CD4-positive, alpha-beta T cell treated with Interleukin-17A for 4 hours (primary cell): Measurements from ENCODE around the gene MLLT10.

Source experiments
- DNase-seq: peaks from one replicate; pipeline ENCODE4 v3.0.0-alpha.2; 2020; ENCODE audit warnings: mixed read lengths

Gene MLLT10

GRCh38 chr10:21501731-21502347 is 32.2 kb upstream of the MLLT10 start:
- DNase-seq: no peak

GRCh38 chr10:21502348-21502740 is 31.7 kb upstream of the MLLT10 start:
- no peak for DNase-seq

GRCh38 chr10:21503542-21503941 is 30.5 kb upstream of the MLLT10 start:
- DNase-seq: no peak

- DNase-seq: no peak
Observed at GRCh38 chr10:21505711-21506278, 28.2 kb upstream of the MLLT10 start.

GRCh38 chr10:21506351-21506750 is 27.7 kb upstream of the MLLT10 start:
- DNase-seq: no peak

- no peak for DNase-seq
Observed at GRCh38 chr10:21507150-21507549, 26.9 kb upstream of the MLLT10 start.

GRCh38 chr10:21508706-21509331 is 25.2 kb upstream of the MLLT10 start:
- no peak for DNase-seq

GRCh38 chr10:21509341-21510240 is 24.4 kb upstream of the MLLT10 start:
- no peak for DNase-seq

- no peak for DNase-seq
Observed at GRCh38 chr10:21510241-21511094, 23.6 kb upstream of the MLLT10 start.

GRCh38 chr10:21511095-21511570 is 22.9 kb upstream of the MLLT10 start:
- DNase-seq: no peak

GRCh38 chr10:21511946-21512572 is 22.0 kb upstream of the MLLT10 start:
- DNase-seq: no peak

GRCh38 chr10:21512573-21513404 is 21.2 kb upstream of the MLLT10 start:
- no peak for DNase-seq

- no peak for DNase-seq
Observed at GRCh38 chr10:21513405-21513788, 20.6 kb upstream of the MLLT10 start.

GRCh38 chr10:21514129-21514817 is 19.8 kb upstream of the MLLT10 start:
- no peak for DNase-seq

- no peak for DNase-seq
Observed at GRCh38 chr10:21514818-21515351, 19.1 kb upstream of the MLLT10 start.

GRCh38 chr10:21515361-21516241 is 18.4 kb upstream of the MLLT10 start:
- no peak for DNase-seq

- peak; percentile 69 for DNase-seq
Observed at GRCh38 chr10:21516242-21517131, 17.5 kb upstream of the MLLT10 start.
